Colonic mucosa (tissue), 4 donors: ENCODE measurements around the gene TMEM100. TPM values are rescaled to one million over a fixed set of nuclear protein-coding genes. Genes with fewer than 3 reads are reported as not detected.

Experiments
- DNase-seq: peaks from one replicate; pipeline ENCODE4 v3.0.0-alpha.2; 2020
- H3K27ac ChIP-seq: fragments of 200-600 bp; one replicate; pipeline ENCODE4 v1.8.0; 2021
- H3K27me3 ChIP-seq: fragments of 200-600 bp; one replicate; pipeline ENCODE4 v1.8.0; 2021
- H3K36me3 ChIP-seq: fragments of 200-600 bp; one replicate; pipeline ENCODE4 v1.8.0; 2021
- H3K4me1 ChIP-seq: fragments of 200-600 bp; one replicate; pipeline ENCODE4 v1.8.0; 2021; ENCODE audit warnings: mild to moderate bottlenecking
- H3K4me3 ChIP-seq: fragments of 200-600 bp; one replicate; pipeline ENCODE4 v1.8.0; 2021
- H3K9ac ChIP-seq, 2 donors: one replicate each; pipeline ENCODE4 v1.7.0; 2013; ENCODE audit warnings: control low read depth in 2 of 2, low read depth in 2 of 2, low read length in 2 of 2
- H3K9me3 ChIP-seq: fragments of 200-600 bp; one replicate; pipeline ENCODE4 v1.8.0; 2021
- intact Hi-C: fragments of 100-400 bp; cut with DNase I; formaldehyde crosslinking; loops from one replicate; pipeline ENCODE4 v1.14.1; 2022
- total RNA-seq, 2 donors: library from RNA; stranded (reverse); fragmentation: NEBNext Ultra II Directional in 1 of 2; extraction: Animal tissue kit (Norgen Biotek cat#: 25700) in 1 of 2; gene quantifications; one replicate each; pipeline ENCODE4 v1.2.1, GENCODE V29; 2021
- TF ChIP-seq, protein P1 (sequence below): fragments of 200-600 bp; IDR thresholded peaks from one replicate; pipeline ENCODE4 v1.8.0; 2022; ENCODE audit warnings: antibody characterized with exemption, mild to moderate bottlenecking
- donor health status: healthy.
- donor health status: DM: no; HTN: no; CAD: no.
- donor health status: DM: no; HTN: no; CAD: no.

TMEM100 gene
- total RNA-seq, 2 donors from 2014 or later = 2.8 to 7.1 TPM

DNA sequence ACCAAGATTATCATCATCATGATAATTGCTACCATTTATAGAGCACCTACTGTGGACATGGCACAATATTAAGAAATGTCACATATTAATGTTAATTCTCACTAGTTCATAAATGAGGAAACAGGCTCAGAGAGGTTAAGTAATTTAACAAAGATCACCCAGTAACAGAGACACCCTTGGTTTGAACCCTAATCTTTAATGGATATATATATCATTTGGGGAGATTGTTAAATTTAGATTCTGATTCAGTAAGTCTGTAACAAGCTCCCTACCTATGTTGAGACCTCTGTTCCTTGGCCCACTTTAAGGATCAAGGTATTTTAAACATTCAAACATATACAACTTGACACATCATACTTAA is 804 bp upstream of the TMEM100 start:
- no peaks in the 10 kb centered on the region for H3K27me3 ChIP-seq
- H3K4me3 ChIP-seq = no peak overlapping the region
- no peaks in the 10 kb centered on the region for H3K4me1 ChIP-seq
- TF ChIP-seq, protein P1, sequence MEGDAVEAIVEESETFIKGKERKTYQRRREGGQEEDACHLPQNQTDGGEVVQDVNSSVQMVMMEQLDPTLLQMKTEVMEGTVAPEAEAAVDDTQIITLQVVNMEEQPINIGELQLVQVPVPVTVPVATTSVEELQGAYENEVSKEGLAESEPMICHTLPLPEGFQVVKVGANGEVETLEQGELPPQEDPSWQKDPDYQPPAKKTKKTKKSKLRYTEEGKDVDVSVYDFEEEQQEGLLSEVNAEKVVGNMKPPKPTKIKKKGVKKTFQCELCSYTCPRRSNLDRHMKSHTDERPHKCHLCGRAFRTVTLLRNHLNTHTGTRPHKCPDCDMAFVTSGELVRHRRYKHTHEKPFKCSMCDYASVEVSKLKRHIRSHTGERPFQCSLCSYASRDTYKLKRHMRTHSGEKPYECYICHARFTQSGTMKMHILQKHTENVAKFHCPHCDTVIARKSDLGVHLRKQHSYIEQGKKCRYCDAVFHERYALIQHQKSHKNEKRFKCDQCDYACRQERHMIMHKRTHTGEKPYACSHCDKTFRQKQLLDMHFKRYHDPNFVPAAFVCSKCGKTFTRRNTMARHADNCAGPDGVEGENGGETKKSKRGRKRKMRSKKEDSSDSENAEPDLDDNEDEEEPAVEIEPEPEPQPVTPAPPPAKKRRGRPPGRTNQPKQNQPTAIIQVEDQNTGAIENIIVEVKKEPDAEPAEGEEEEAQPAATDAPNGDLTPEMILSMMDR = no peak
- H3K36me3 ChIP-seq = no peaks in the 10 kb centered on the region
- no peaks in the 10 kb centered on the region for H3K9me3 ChIP-seq
- no peak for DNase-seq
- peak overlapping the region; percentile 26 for H3K27ac ChIP-seq
- intact Hi-C loops = no loop called here
- H3K9ac ChIP-seq = no peak overlapping the region

DNA sequence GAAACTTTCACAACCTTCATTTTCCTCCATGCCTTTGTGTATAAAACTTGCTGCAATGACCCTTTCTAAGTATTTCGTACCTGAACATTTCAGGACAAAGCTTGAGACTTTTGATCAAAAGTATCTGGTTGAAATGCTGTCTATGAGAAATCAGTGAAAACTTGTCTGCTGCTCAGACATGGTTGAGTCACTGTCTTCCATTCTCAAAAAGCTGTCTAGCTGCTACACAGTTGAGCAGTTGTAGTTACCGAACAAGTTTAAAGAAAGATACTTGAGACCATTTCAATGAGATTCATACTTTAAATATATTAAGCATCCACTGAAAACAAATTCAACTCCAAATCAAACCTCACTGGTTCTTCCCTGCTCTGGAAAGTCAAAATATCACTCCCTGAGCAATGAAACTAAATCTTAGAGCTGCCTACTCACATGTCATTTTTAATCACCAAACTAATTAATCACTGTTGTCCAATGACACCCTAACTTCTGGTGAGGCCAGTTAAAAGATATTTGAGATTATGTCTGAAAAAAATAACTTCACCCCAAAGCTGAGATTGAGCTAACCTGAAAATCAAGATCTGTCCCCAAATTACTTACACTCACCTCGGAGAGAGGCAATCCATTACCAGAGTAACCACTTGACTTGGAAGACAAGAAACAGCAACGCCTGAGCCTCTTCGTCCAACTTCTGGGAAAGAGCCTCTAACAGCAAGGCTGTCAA is 488 bp downstream of the TMEM100 start:
- Histone ChIP-seq H3K27ac (peak overlapping the region; percentile 26), H3K4me1 (no peaks in the 10 kb centered on the region), H3K36me3 (no peaks in the 10 kb centered on the region), H3K9me3 (no peaks in the 10 kb centered on the region), H3K9ac (peak overlapping the region in 1 of 2 donors; percentile 36), H3K27me3 (no peaks in the 10 kb centered on the region), H3K4me3 (peak overlapping the region; percentile 14)
- TF ChIP-seq, protein P1 = no peak
- intact Hi-C loops = no loop called here
- DNase-seq = no peak

DNA sequence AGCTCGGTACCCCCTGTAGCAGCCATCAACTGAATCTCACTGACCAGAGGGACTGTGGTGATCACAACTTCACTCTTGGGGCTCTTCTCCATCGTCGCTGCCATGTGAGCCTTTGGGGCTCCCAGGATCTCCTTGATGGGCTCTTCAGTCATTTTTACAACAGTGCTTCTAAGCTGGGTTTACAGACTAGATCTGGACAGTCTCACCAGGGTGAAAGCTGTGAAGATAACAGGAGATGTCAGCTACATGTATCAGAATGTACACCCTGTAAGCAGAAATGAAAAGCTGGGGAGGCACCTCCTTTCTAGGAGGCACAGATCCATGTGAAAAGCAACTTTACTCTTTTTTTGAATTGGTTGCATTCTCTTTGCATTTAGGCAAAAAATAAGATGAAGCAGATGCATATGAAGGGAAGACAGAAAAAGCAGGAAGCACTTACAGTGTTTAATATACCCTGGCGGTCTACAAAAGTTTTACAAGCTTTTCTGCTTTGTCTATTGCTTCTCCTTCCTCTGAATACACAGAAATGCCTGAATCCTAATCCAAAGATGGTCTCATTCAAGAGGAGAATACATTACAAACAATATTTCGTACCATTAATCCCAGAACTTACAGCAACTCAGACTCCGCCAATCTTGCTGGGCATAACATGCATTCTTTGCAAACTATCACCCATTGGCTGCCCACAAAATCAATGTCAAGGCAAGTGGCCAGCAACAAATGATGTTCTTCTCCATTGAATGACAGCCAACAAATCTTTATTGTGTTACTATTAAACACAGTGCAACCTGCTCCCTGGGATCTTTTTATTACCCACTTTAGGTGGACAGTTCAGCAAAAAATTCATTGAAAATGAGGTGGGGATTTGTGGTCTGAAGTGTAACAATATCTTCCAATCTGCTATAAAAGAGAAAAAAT is 1.5 kb downstream of the TMEM100 start:
- H3K9ac ChIP-seq = peak overlapping the region in 1 of 2 donors; percentile 9
- H3K36me3 ChIP-seq = no peaks in the 10 kb centered on the region
- peak overlapping the region; percentile 14 for H3K4me3 ChIP-seq
- H3K27ac ChIP-seq = no peak overlapping the region
- no peak for DNase-seq
- no peaks in the 10 kb centered on the region for H3K27me3 ChIP-seq
- intact Hi-C loops = no loop called here
- no peaks in the 10 kb centered on the region for H3K4me1 ChIP-seq
- H3K9me3 ChIP-seq = no peaks in the 10 kb centered on the region
- TF ChIP-seq, protein P1 = no peak

DNA sequence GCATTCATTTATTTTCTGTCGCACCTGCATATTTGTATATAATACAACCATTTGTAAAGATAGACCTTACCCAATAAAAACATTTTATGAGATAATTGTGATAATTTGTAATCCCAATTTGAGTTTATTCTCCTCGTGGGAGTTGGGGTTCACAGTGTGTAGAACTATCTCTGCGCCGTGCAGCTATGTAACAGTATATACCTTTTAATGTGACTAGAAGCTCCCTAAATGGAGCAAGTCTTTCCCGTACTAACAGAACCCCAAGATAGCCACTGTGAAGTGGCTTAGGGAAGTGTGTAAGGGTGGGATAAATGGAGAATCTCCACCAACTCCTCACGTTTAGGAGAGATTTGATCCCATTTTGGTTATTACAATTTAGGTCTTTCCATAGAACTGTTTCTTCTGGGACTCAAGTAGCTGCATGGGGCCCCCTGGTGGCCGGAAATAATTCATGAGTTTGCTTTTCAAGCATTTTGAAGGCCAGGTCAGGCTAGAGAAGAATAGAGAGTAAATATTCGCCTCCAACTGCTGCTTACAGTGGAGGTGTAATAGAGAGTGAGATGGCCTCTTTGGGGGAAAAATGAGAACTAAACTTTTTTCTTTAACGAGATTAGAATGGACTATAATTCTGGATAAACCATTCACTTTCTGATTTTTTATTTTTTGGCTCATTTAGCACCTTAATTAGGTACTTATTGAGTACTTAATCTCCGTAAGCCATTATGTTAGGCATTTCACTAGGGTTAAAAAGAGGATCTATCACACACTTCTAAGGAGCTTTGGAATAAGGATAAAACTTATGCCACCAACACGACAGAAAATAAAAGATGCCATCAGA is 4.5 kb downstream of the TMEM100 start:
- Histone ChIP-seq H3K4me1 (no peaks in the 10 kb centered on the region), H3K9ac (no peak overlapping the region), H3K36me3 (no peaks in the 10 kb centered on the region), H3K9me3 (no peaks in the 10 kb centered on the region), H3K4me3 (no peak overlapping the region), H3K27me3 (no peaks in the 10 kb centered on the region), H3K27ac (no peak overlapping the region)
- TF ChIP-seq, protein P1 = peak; percentile 69
- intact Hi-C loops = loop anchor here (5.0 kb wide), 1 partner anchor 191 kb away; no protein-coding TSS in a partner anchor
- peak; percentile 82 for DNase-seq

DNA sequence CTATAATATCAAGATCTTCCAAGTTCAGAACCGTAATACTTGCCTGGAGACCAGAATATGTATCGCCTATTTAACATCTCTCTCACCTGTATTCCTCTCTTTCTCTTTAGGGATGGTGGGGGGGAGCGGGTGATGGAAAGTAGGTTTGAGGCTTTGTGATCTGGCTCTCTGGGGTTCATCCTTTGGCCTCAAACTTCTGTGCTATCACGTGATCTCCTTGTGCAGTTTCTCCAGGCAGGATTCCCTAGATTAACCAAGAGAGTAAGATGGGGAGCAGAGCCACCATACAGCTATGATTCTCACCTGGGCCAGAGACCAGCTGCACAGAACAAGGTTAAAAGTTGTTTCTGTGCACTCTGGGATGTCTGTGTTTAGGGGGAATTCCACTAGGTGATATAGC is 5.2 kb downstream of the TMEM100 start:
- no peak for DNase-seq
- no peak overlapping the region for H3K9ac ChIP-seq
- H3K27ac ChIP-seq = no peak overlapping the region
- H3K27me3 ChIP-seq = no peaks in the 10 kb centered on the region
- TF ChIP-seq, protein P1 = no peak
- no peaks in the 10 kb centered on the region for H3K36me3 ChIP-seq
- H3K4me3 ChIP-seq = no peak overlapping the region
- H3K9me3 ChIP-seq = no peaks in the 10 kb centered on the region
- no peaks in the 10 kb centered on the region for H3K4me1 ChIP-seq
- intact Hi-C loops = loop anchor here (5.0 kb wide), 1 partner anchor 190 kb away; no protein-coding TSS in a partner anchor
